Measurements from ENCODE around the gene ZNF236.
"Not testable (repeated sequence)": the region's sequence is repeated elsewhere in the genome, so short reads cannot be mapped to it uniquely, and the experiment has no call there.

The ZNF236 gene

DNA sequence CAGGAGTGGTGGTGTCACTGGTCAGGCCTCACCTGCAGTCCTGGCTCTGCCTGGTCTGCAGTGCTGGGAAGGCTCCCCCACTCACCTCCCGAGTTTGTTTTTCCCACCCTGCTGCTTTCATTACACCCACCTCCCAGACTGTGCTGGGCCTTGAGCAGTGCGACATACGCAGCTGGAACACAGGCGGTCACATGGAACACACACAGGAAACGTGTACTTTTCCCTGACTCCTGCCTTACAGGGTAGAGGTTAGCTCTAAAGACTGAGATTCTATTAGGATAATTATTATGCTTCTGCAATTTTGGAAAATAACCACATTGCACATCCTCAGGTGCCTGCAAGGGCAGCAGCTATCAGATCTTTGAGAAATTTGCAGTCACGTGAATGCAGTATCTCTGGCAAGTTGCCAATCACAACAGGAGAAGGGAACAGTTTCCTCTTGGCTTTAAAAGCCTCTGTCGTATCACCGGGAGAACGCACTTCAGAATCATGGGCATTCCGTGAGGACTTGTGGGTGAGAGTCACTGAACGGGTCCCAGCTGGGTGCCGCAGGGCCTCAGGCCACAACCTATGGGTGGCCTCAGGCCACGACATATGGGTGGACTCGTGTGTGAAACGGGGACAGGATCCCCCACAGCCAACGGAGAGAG is 136.5 kb downstream of the ZNF236 start:
- no peak for DNase-seq (ENCODE audit: low read depth, low spot score)
- no peak overlapping the region for H3K4me3 ChIP-seq (ENCODE audit: low read length)

DNA sequence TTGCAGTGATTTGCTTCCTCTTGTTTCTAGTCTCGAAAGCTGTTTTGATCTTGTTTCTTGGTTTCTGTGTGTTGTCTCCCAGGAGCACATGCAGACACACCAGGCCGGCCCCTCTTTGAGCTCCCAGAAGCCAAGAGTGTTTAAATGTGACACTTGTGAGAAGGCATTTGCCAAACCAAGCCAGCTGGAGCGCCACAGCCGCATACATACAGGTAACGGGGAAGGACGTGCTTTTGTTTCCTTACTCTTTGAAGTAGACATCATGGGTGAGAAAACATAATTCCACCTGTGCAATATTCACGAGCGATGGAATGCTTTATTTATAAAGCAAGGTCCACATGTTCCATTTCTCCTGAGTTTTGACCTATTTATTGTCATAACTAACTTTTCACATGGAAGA is 137.2 kb downstream of the ZNF236 start:
- no peak for DNase-seq (ENCODE audit: low read depth, low spot score)
- no peak overlapping the region for H3K4me3 ChIP-seq (ENCODE audit: low read length)

DNA sequence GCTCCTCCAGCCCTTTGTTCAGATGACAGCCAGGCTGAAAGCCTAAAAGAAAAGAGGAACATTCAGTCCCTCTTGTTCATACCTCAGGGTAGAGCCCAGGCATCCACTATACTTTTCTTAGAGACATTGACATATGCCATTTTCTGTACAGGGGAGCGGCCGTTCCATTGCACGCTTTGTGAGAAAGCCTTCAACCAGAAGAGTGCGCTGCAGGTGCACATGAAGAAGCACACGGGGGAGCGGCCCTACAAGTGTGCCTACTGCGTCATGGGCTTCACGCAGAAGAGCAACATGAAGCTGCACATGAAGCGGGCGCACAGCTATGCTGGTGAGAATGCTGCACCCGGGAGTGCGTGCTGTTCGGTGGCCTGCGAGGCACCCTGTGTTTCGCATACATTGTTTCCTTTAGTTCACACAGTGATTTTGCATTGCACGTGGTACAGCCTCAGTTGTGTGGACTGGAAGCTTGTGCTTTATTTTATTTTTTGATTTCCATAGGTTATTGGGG is 138.2 kb downstream of the ZNF236 start:
- H3K4me3 ChIP-seq (ENCODE audit: low read length): no peak overlapping the region
- no peak for DNase-seq (ENCODE audit: low read depth, low spot score)

DNA sequence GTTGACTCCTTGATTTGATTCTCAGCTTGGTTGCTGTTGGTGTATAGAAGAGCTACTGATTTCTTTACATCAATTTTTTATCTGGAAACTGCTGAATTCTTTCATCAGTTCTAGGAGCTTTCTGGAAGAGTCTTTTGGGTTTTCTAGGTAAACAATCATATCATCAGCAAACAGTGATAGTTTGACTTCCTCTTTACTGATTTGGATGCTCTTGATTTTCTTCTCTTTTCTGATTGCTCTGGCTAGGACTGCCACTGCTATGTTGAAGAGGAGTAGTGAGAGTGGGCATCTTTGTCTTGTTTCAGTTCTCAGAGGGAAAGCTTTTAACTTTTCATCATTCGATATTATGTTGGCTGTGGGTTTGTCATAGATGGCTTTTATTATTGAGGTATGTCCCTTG is 140.5 kb downstream of the ZNF236 start:
- DNase-seq (ENCODE audit: low read depth, low spot score): no peak
- H3K4me3 ChIP-seq (ENCODE audit: low read length): no peak overlapping the region

DNA sequence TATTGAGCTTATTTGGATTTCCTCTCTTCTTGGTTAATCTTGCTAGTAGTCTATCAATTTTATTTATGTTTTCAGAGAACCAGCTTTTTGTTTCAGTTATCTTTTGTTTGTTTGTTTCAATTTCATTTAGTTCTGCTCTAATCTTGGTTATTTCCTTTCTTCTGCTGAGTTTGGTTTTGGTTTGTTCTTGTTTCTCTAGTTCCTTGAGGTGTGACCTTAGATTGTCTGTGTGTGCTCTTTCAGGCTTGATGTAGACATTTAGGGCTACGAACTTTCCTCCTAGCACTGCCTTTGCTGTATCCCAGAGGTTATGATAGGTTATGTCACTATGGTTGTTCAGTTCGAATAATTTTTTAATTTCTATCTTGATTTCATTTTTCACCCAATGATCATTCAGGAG is 141.6 kb downstream of the ZNF236 start:
- H3K4me3 ChIP-seq (ENCODE audit: low read length): no peak overlapping the region
- no peak for DNase-seq (ENCODE audit: low read depth, low spot score)

DNA sequence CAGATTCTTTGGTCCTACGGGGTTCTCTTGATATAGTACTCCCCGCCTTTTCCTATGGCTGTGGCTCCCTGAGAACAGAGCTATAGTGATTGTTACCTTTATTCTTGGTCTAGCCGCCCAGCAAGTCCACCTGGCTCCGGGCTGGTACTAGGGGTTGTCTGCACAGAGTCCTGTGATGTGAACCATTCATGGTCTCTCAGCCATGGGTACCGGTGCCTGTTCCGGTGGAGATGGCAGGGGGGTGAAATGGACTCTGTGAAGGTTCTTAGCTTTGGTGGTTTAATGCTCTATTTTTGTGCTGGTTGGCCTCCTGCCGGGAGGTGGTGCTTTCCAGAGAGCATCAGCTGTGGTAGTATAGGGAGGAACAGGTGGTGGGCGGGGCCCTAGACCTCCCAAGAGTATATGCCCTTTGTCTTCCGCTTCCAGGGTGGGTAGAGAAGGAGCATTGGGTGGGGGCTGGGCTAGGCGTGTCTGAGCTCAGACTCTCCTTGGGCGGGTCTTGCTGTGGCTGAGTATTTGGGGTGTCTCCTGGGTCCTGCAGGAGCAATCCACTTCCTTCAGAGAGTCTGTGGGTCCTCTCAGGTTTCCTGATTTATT is 143.3 kb downstream of the ZNF236 start:
- H3K4me3 ChIP-seq (ENCODE audit: low read length); DNase-seq (ENCODE audit: low read depth, low spot score): not testable (repeated sequence)

DNA sequence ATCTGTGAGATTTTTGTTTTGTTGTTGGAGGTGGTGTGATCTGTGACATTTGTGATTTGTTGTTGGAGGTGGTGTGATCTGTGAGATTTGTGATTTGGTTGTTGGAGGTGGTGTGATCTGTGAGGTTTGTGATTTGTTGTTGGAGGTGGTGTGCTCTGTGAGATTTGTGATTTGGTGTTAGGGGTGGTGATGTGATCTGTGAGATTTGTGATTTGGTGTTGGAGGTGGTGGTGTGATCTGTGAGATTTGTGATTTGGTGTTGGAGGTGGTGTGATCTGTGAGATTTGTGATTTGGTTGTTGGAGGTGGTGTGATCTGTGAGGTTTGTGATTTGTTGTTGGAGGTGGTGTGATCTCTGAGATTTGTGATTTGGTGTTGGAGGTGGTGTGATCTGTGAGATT is 144.9 kb downstream of the ZNF236 start:
- peak; percentile 9 for DNase-seq (ENCODE audit: low read depth, low spot score)
- H3K4me3 ChIP-seq (ENCODE audit: low read length): not testable (repeated sequence)

DNA sequence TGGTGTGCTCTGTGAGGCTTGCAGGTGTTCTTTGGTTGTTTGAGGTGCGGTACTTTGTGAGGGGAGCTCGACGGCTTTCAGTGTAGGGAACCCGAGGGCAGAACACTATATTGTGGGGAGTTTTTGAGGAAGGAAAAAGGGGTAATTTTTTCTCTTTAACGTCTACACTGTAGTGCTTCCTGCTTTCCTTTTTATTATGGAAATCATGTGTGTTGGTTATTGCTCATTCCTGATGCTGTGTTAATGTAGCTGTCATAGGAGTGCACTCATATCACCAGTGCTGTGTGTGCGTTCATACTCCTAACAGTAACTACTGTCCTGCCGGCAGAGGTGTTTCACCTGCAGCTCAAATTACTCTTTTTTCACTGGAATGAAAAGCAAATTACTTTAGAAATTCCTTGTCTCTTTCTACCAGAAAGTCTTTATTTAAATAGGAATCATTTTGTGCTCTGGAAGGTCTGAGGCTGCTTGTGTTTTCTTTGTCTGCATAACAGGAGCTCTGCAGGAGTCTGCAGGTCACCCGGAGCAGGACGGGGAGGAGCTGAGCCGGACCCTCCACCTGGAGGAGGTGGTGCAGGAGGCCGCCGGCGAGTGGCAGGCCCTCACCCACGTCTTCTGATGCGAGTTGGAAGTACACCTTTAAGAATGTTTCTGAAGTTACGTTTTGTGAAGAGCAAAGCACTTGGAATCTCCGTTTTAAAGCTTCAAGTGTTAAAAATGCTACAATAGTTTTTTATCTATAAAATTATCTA is 145.5 kb downstream of the ZNF236 start:
- no peak overlapping the region for H3K4me3 ChIP-seq (ENCODE audit: low read length)
- DNase-seq (ENCODE audit: low read depth, low spot score): no peak

DNA sequence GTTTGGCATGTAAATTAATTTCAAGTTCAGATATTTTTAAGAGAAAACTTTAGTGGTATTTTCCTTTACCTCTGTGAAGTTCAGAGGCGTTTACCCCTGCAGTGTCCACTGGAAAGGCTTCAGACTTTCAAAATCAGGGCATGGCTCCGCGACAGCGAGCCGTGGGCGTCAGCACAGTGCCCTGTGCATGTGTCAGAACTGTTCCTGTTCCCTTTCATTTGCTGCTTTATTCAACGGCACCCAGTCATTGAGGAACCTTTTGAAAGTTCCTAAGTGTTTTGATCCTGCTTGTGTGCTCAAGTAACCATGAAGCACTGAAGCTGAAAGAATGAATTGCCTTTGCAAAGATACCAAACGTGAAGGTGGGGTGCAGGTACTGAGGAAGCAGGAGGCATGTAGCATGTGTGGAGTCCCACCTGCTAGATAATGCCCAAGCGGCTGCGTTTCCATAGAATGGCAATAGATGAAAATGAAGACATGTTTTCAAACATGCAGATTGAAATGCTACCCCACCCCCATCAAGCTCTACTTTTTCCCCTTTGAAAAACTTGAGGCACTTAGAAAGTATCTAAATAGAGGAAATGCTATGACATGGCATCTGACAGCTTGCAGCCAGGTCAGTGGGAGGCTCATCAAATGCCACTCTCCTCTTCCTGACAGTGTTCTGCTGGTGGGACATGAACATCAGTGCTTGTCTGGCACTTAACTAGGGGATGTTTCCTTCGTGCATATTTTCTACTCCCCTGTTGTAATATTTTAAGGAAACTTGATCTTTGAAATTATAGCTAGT is 148.6 kb downstream of the ZNF236 start:
- no peak for DNase-seq (ENCODE audit: low read depth, low spot score)
- H3K4me3 ChIP-seq (ENCODE audit: low read length): no peak overlapping the region

DNA sequence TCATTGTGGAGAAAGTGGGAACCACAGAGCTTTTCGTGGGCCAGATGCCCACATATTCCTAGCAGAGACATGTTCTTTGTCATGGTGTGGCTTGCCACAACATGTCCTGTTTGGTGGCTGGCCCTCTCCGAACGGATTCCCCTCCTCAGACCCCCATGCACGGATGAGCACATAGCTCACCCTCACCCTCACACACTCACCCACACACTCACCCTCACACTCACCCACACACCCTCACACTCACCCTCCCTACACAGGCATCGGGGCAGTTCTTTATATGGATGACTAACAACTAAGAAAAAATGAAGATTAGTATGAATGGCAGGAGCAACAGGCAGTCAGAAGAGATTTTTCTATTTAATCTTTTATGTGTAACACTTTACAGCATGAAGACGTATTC is 149.9 kb downstream of the ZNF236 start:
- H3K4me3 ChIP-seq (ENCODE audit: low read length): no peak overlapping the region
- DNase-seq (ENCODE audit: low read depth, low spot score): no peak

DNA sequence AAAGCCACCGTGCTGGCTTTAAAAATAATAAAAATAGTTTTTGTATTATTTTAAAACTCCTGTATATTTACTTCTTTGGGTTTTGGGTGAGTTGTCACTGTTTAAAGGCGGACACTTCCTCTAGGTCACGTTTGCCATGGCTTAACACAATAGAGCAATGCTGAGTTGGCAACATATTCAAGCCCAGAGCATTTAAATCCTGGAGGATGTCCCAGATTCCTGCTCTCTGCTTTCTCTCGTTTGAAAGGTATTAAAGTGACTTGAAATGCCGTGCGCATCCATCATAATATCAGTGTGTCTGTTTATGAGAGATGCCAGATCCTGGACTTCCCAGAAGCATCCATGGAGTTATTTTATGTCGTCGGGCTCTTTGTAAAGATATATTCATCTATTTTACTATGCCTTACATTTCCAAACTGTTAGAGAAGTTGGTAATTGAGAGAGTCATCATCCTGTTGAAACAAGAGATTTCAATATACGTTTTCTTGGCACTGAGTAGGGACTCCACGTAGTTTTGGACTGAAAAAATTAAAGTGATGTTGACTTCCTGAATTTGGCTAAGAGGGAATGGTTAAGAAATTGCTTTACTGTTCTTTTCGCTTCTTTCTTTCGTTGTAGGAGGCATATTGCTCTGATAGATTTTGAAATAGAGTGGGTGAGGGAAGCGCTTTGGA is 150.6 kb downstream of the ZNF236 start:
- no peak overlapping the region for H3K4me3 ChIP-seq (ENCODE audit: low read length)
- DNase-seq (ENCODE audit: low read depth, low spot score): no peak

DNA sequence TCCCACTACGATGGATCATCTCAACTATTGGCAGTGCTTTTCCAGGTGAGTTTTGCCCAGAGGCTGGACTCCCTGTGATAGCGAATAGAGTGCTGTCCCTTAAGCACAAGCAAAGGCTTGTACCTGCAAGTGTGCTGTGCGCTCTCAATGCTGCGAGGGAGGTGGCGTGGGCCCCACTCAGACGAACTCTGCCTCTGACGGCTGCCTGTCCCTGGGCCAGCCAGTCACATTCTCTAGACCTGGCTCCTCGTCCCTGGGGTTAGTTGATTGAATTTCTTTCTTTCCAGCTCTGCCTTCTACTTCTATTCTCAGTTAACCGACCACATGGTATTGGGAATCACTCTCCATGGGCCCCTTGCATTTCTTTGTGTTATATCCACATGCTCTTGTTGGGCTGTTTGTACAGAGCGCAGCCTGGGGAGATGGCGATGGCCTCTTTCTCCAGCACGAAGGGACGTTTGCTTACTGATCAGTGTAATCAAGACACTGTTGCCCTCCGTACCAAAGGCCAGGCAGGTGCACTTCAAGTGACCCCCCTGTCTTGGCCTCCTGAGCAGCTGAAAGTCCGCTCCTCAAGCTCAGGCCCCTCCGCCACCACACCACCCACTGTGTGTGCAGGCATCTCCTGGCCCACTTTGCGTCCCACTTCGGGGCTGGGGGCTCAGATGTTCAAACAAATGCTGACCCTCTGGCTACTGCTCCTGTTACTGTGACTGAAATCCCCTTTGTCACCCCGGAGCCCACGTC is 151.3 kb downstream of the ZNF236 start:
- no peak for DNase-seq (ENCODE audit: low read depth, low spot score)
- H3K4me3 ChIP-seq (ENCODE audit: low read length): no peak overlapping the region

DNA sequence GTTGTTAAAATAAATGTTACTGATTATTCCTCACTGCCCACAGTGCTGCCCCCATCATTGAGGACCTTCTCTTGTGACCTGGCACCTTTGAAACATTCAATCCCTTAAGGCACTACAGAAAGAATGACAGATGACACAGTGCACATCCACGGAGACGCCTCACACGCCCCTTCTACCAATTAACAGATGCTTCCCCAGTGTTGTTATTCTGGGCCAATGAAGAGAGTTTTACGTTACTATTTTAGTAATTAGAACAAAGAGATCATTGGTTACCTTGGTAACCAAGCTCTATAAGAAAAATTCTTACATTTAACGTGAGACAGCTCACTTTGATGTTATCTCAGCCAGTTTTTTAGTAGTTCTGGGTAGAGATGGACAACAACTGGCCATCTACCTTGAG is 152.0 kb downstream of the ZNF236 start:
- H3K4me3 ChIP-seq (ENCODE audit: low read length): no peak overlapping the region
- no peak for DNase-seq (ENCODE audit: low read depth, low spot score)

DNA sequence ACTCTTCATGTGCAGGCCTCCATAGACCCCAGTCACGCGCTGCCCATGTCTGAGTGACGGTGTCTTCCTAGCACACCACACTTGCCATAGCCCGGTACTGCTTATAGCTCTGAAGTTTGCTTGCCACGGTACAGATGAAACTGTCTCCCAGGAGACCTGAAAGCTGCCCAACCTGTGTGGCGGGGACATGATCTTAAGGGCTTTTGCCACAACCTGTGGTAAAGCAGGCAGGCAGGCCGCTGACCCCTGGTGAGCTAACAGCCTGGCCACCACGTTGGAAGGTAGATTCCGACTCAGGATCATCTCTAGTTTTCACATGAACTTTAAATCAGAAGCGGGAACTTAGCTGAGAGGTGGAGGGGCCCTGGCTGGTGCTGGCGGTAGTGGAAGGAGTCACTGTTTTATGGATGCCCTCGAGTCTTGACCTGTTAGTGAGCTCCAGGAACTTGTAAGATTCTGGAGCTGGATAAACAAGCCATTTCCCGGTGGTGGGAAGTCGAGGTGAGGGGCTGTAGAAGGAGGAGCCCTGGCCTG is 153.3 kb downstream of the ZNF236 start:
- no peak for DNase-seq (ENCODE audit: low read depth, low spot score)
- no peak overlapping the region for H3K4me3 ChIP-seq (ENCODE audit: low read length)

DNA sequence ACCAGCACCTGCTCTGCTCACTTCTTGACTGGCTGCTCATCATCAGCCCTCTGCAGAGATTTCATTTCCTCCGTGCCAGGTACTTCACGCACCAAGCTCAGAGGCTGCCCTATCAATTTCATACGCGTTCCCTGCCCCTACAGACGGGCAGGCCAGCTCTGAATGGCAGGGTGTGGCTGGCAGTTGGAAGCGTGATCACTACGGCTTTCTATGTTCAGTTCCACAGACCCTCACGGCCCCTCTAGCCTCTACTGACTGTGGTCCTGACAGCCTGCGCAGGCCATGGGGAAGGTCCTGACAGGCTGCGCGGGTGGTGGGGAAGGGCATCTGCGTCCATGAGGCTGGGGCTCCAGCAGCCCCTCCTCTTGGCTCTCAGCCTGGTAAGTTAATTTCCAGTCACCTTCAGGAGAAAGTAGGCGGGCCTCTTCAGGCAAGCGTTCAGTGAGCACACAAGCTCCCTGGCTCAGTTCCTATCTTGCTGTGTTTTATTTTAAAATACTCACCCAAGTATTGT is 154.8 kb downstream of the ZNF236 start:
- no peak for DNase-seq (ENCODE audit: low read depth, low spot score)
- no peak overlapping the region for H3K4me3 ChIP-seq (ENCODE audit: low read length)

DNA sequence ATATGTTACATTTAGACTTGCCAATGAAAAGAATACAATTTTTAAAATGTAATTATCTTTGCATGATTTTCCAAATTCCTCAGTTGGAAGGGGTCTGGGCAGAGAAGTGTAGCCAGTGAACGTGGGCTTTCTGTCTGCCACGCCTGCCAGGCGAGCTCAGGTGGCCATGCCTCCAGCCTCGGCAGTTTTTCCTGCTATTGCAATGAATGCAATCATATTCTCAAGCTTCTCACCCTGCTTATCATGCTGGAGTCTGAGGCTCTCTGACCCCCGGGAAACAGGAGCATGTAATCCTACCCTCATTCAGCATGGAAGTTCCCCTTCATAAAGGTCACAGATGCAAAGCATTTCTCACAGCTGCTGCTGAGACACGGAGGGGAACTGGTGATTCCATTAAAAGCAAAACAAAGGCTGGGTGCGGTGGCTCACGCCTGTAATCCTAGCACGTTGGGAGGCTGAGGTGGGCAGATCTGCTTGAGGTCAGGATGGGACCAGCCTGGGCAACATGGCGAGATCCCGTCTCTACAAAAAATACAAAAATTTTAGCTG is 155.4 kb downstream of the ZNF236 start:
- DNase-seq (ENCODE audit: low read depth, low spot score): no peak
- no peak overlapping the region for H3K4me3 ChIP-seq (ENCODE audit: low read length)

DNA sequence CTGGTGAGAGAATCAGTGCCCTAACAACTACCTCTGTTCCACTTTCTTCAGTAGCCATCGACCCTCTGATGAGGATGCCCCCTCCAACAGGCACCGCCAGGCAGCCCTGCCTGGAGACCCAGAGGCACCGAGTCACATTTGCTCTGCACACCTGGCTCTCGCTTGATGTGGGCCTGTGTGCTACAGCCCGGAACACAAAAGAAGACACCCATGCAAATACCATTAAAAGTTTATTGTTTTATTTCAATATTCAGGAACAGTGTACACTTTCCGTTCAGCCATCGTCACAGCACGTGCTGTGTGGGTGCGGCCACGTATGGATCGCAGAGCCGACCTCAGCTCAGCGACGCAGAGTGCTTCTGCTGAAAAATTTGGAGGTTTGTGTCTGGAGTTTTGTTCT is 156.3 kb downstream of the ZNF236 start:
- no peak overlapping the region for H3K4me3 ChIP-seq (ENCODE audit: low read length)
- DNase-seq (ENCODE audit: low read depth, low spot score): no peak

Data from Jurkat, Clone E6-1 (cell line).